Spleen (tissue), 7 donors: ENCODE data around the gene AGPAT3.

Experiments
- POLR2A ChIP-seq, 3 donors: fragments of 450-650 bp; IDR thresholded peaks; one replicate each; pipeline ENCODE4 v1.5.1; 2017; ENCODE audit warnings: antibody characterized with exemption in 3 of 3, mild to moderate bottlenecking in 1 of 3
- TF ChIP-seq, protein P1 (sequence below), 11 experiments: fragments of 200-600 bp in 7 of 11; fragments of 450-650 bp in 4 of 11; sonication (generic) in 4 of 11; IDR thresholded peaks in 8 of 11; conservative IDR thresholded peaks in 3 of 11; 1 replicate in 7 of 11; 2 replicates in 4 of 11; pipeline versions ENCODE4 v1.4.0 to v1.8.0; 2016 to 2021; ENCODE audit warnings: antibody characterized with exemption in 11 of 11, inconsistent platforms in 4 of 11, mild to moderate bottlenecking in 1 of 11
- donor health status: DM: no; HTN: no; CAD: no; lungs with moderate emphysema.
- donor health status: DM: no; HTN: no; CAD: no.
- donor health status: DM: no; HTN: no; CAD: no.

DNA sequence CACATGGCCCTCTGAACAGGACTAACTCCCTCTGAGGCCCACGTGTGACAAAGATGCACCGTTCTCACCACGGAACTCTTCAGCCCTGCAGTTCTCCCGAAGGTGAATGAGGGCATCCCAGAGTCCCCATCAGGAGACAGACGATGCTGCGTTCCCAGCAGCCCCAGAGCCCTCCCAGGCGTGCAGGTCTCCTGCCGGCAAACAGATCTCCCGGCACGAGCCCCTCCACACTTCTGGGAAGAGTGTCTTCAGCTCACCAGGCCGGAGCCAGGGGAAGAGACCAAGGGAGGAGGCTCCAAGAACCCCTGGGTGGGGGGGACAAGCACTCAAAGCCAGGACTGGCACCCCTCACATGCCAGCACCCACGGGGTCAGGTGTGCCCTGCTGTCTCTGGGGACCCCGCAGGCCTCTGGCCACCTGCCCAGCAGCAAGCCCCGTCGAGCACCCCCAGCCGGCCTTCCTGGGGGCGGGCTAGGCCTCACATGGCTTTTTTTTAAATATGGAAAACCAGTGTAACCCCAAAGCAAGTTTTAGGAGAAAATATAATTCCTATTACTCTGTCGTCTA is 102.0 kb downstream of the AGPAT3 start:
- TF ChIP-seq POLR2A (IDR thresholded peaks at IDR 0.05): no peak
- TF ChIP-seq, protein P1, sequence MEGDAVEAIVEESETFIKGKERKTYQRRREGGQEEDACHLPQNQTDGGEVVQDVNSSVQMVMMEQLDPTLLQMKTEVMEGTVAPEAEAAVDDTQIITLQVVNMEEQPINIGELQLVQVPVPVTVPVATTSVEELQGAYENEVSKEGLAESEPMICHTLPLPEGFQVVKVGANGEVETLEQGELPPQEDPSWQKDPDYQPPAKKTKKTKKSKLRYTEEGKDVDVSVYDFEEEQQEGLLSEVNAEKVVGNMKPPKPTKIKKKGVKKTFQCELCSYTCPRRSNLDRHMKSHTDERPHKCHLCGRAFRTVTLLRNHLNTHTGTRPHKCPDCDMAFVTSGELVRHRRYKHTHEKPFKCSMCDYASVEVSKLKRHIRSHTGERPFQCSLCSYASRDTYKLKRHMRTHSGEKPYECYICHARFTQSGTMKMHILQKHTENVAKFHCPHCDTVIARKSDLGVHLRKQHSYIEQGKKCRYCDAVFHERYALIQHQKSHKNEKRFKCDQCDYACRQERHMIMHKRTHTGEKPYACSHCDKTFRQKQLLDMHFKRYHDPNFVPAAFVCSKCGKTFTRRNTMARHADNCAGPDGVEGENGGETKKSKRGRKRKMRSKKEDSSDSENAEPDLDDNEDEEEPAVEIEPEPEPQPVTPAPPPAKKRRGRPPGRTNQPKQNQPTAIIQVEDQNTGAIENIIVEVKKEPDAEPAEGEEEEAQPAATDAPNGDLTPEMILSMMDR (IDR thresholded peaks at IDR 0.05 in 8 of 11, conservative IDR thresholded peaks at IDR 0.05 in 3 of 11): no peak
